Colonic mucosa (tissue), 4 donors: ENCODE measurements around the gene TRIM50. TPM values are rescaled to one million over a fixed set of nuclear protein-coding genes. Genes with fewer than 3 reads are reported as not detected.
"Not testable (repeated sequence)": the region's sequence is repeated elsewhere in the genome, so short reads cannot be mapped to it uniquely, and the experiment has no call there.

Experiments used
- DNase-seq: peaks from one replicate; pipeline ENCODE4 v3.0.0-alpha.2; 2020
- H3K27ac ChIP-seq: fragments of 200-600 bp; one replicate; pipeline ENCODE4 v1.8.0; 2021
- H3K27me3 ChIP-seq: fragments of 200-600 bp; one replicate; pipeline ENCODE4 v1.8.0; 2021
- H3K36me3 ChIP-seq: fragments of 200-600 bp; one replicate; pipeline ENCODE4 v1.8.0; 2021
- H3K4me1 ChIP-seq: fragments of 200-600 bp; one replicate; pipeline ENCODE4 v1.8.0; 2021; ENCODE audit warnings: mild to moderate bottlenecking
- H3K4me3 ChIP-seq: fragments of 200-600 bp; one replicate; pipeline ENCODE4 v1.8.0; 2021
- H3K9ac ChIP-seq, 2 donors: one replicate each; pipeline ENCODE4 v1.7.0; 2013; ENCODE audit warnings: control low read depth in 2 of 2, low read depth in 2 of 2, low read length in 2 of 2
- H3K9me3 ChIP-seq: fragments of 200-600 bp; one replicate; pipeline ENCODE4 v1.8.0; 2021
- intact Hi-C: fragments of 100-400 bp; cut with DNase I; formaldehyde crosslinking; loops from one replicate; pipeline ENCODE4 v1.14.1; 2022
- total RNA-seq, 2 donors: library from RNA; stranded (reverse); fragmentation: NEBNext Ultra II Directional in 1 of 2; extraction: Animal tissue kit (Norgen Biotek cat#: 25700) in 1 of 2; gene quantifications; one replicate each; pipeline ENCODE4 v1.2.1, GENCODE V29; 2021
- TF ChIP-seq, protein P1 (sequence below): fragments of 200-600 bp; IDR thresholded peaks from one replicate; pipeline ENCODE4 v1.8.0; 2022; ENCODE audit warnings: antibody characterized with exemption, mild to moderate bottlenecking
- donor health status: healthy.
- donor health status: DM: no; HTN: no; CAD: no.
- donor health status: DM: no; HTN: no; CAD: no.

The TRIM50 gene
- total RNA-seq, 2 donors from 2014 or later, result not detected

GRCh38 chr7:73316521-73316920, 11.4 kb downstream of the TRIM50 start:
- no peak for DNase-seq
- Histone ChIP-seq H3K27ac (no peak overlapping the region), H3K9me3 (no peaks in the 10 kb centered on the region), H3K36me3 (no peaks in the 10 kb centered on the region), H3K27me3 (no peaks in the 10 kb centered on the region), H3K4me1 (no peaks in the 10 kb centered on the region), H3K9ac (no peak overlapping the region), H3K4me3 (no peak overlapping the region)
- intact Hi-C loops, result no loop called here
- TF ChIP-seq, protein P1, sequence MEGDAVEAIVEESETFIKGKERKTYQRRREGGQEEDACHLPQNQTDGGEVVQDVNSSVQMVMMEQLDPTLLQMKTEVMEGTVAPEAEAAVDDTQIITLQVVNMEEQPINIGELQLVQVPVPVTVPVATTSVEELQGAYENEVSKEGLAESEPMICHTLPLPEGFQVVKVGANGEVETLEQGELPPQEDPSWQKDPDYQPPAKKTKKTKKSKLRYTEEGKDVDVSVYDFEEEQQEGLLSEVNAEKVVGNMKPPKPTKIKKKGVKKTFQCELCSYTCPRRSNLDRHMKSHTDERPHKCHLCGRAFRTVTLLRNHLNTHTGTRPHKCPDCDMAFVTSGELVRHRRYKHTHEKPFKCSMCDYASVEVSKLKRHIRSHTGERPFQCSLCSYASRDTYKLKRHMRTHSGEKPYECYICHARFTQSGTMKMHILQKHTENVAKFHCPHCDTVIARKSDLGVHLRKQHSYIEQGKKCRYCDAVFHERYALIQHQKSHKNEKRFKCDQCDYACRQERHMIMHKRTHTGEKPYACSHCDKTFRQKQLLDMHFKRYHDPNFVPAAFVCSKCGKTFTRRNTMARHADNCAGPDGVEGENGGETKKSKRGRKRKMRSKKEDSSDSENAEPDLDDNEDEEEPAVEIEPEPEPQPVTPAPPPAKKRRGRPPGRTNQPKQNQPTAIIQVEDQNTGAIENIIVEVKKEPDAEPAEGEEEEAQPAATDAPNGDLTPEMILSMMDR, result no peak

- Histone ChIP-seq H3K27me3 (no peaks in the 10 kb centered on the region), H3K4me3 (no peak overlapping the region), H3K36me3 (no peaks in the 10 kb centered on the region), H3K9ac (no peak overlapping the region), H3K4me1 (no peaks in the 10 kb centered on the region), H3K9me3 (no peaks in the 10 kb centered on the region), H3K27ac (no peak overlapping the region)
- TF ChIP-seq, protein P1, result no peak
- intact Hi-C loops, result no loop called here
- DNase-seq, result no peak
These were observed 13.6 kb downstream of the TRIM50 start for GRCh38 chr7:73314271-73314670.

- Histone ChIP-seq H3K27ac (no peak overlapping the region), H3K9me3 (no peaks in the 10 kb centered on the region), H3K4me3 (no peak overlapping the region), H3K27me3 (no peaks in the 10 kb centered on the region), H3K9ac (no peak overlapping the region), H3K36me3 (no peaks in the 10 kb centered on the region), H3K4me1 (peaks cover 4% of the 10 kb centered on the region)
- intact Hi-C loops, result no loop called here
- DNase-seq, result no peak
- TF ChIP-seq, protein P1, result no peak
These were observed 14.4 kb downstream of the TRIM50 start for GRCh38 chr7:73313521-73313906.

- TF ChIP-seq, protein P1, result no peak
- no peak overlapping the region for H3K9ac ChIP-seq
- no peaks in the 10 kb centered on the region for H3K9me3 ChIP-seq
- H3K36me3 ChIP-seq, result no peaks in the 10 kb centered on the region
- intact Hi-C loops, result no loop called here
- H3K4me3 ChIP-seq, result no peak overlapping the region
- H3K27me3 ChIP-seq, result no peaks in the 10 kb centered on the region
- H3K27ac ChIP-seq, result no peak overlapping the region
- no peak for DNase-seq
- peaks cover 4% of the 10 kb centered on the region for H3K4me1 ChIP-seq
These were observed 14.9 kb downstream of the TRIM50 start for GRCh38 chr7:73312831-73313520.

DNA sequence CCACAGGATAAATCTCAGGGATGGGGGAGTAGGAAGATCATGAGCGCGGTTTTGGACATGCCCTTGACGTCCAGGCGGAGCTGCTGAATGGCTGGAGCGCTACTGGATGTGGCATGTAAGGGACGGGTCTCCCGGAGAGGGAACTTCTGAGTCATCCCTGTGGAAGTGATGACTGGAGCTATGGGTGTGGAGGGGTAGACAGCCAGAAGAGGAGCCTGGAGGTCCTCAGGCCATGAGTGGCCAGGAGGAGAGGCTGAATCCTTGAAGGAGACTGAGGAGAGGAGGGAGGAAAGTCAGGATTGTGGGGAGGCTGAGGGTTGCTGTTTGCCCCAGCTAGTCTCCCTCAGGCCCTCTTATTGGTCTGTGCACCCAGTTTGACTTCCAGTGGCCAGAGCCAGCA, 16.5 kb downstream of the TRIM50 start:
- H3K9me3 ChIP-seq, DNase-seq, H3K27me3 ChIP-seq, H3K36me3 ChIP-seq, H3K9ac ChIP-seq, H3K4me1 ChIP-seq, intact Hi-C loops, H3K27ac ChIP-seq, H3K4me3 ChIP-seq: not testable (repeated sequence)

DNA sequence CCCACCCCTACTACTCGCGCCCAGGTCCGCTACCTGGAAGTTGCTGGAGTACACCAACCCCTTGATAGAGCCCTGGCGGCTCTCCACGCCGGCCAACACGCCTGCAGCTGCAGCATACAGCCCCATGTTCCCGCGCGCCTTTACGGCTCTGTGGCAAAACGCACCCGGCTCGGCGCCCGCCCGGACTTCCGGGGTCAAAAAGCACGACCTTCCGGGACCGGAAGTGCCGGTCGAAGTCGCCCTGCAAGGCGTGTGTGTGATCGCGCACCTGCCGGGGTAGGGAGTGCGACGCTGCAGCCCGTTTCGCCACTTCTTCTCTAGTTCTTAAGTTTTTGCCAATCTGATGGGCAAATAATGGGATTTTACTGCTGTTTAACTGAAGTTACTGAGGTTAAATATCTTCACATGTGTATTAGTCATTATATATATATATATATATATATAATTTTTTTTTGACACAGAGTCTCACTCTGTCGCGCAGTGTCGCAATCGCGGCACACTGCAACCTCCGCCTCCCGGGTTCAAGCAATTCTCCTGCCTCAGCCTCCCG, 19.1 kb downstream of the TRIM50 start, which contains the start of gene NSUN5:
NSUN5 (minus strand) TSS at position 162 of the 550 bp plus-strand sequence; CDS start at position 126, 36 bp downstream.
- Histone ChIP-seq H3K4me3 (peak within 1 kb of the TSS; percentile 79), H3K9ac (peak within 1 kb of the TSS; percentile 58 to 68), H3K27ac (peak within 1 kb of the TSS; percentile 52), H3K4me1 (peaks cover 4% of the 10 kb centered on the region), H3K36me3 (no peaks in the 10 kb centered on the region), H3K9me3 (no peaks in the 10 kb centered on the region), H3K27me3 (no peaks in the 10 kb centered on the region)
- peak; percentile 92 for DNase-seq
- TF ChIP-seq, protein P1, result no peak
- intact Hi-C loops, result no loop called here
